ENCODE results near the gene UBE2B. TPM values are rescaled to one million over a fixed set of nuclear protein-coding genes. Genes with fewer than 3 reads are reported as not detected.

Gene UBE2B
- polyA plus RNA-seq, 1 donor from 2014 or later, result 128 TPM

DNA sequence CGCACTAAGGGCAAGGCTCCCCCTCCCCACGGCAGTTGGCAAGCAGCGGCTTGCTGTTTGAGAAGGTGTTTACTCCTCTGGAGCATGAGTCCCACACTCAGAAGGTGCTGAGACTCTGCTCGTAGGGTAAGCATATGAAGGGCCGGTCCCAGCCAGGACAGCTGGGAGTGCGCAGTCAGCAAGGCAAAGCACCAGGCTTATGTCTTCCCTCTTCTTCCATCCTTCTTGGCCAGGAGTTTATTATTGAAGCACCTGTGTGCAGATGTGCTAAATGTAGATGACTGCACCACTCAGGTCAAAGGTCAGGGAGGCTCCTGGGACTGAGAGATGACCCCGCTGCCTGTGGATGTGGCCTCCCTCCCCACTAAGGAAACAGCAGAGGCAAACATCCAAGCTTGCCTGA lies 67.4 kb downstream of the UBE2B start:
- Histone ChIP-seq H4K20me1 (ENCODE audit: insufficient read depth) (no peaks in the 10 kb centered on the region), H3K36me3 (ENCODE audit: insufficient read depth, low read length) (no peaks in the 10 kb centered on the region), H3K9me3 (ENCODE audit: low read length) (no peaks in the 10 kb centered on the region), H3K4me2 (ENCODE audit: low read length) (no peak overlapping the region), H2AFZ (ENCODE audit: low read depth, low read length) (no peak overlapping the region), H3K4me3 (ENCODE audit: low read length) (no peak overlapping the region), H3K79me2 (replicated peaks; ENCODE audit: insufficient read depth, low read length) (no peaks in the 10 kb centered on the region), H3F3A (ENCODE audit: insufficient read depth, low read length, poor library complexity, severe bottlenecking) (no peaks in the 10 kb centered on the region), H3K27ac (ENCODE audit: low read length) (no peak overlapping the region), H3K9me2 (ENCODE audit: insufficient read depth, low read length) (no peaks in the 10 kb centered on the region), H3K27me3 (ENCODE audit: insufficient read depth, low read depth, low read length) (no peaks in the 10 kb centered on the region), H3K9ac (ENCODE audit: low read length) (no peak overlapping the region)
- no peak for TF ChIP-seq EZH2 (IDR thresholded peaks at IDR 0.05; ENCODE audit: borderline replicate concordance, insufficient read depth, low read length, poor library complexity, severe bottlenecking)
- no peak for TF ChIP-seq POLR2AphosphoS5 (IDR thresholded peaks at IDR 0.05)
- TF ChIP-seq MXI1 (conservative IDR thresholded peaks at IDR 0.05; ENCODE audit: poor library complexity, severe bottlenecking), result no peak
- TF ChIP-seq RAD21 (conservative IDR thresholded peaks at IDR 0.05), result no peak
- TF ChIP-seq TAF1 (IDR thresholded peaks at IDR 0.05; ENCODE audit: low read depth), result no peak
- TF ChIP-seq, protein P1, sequence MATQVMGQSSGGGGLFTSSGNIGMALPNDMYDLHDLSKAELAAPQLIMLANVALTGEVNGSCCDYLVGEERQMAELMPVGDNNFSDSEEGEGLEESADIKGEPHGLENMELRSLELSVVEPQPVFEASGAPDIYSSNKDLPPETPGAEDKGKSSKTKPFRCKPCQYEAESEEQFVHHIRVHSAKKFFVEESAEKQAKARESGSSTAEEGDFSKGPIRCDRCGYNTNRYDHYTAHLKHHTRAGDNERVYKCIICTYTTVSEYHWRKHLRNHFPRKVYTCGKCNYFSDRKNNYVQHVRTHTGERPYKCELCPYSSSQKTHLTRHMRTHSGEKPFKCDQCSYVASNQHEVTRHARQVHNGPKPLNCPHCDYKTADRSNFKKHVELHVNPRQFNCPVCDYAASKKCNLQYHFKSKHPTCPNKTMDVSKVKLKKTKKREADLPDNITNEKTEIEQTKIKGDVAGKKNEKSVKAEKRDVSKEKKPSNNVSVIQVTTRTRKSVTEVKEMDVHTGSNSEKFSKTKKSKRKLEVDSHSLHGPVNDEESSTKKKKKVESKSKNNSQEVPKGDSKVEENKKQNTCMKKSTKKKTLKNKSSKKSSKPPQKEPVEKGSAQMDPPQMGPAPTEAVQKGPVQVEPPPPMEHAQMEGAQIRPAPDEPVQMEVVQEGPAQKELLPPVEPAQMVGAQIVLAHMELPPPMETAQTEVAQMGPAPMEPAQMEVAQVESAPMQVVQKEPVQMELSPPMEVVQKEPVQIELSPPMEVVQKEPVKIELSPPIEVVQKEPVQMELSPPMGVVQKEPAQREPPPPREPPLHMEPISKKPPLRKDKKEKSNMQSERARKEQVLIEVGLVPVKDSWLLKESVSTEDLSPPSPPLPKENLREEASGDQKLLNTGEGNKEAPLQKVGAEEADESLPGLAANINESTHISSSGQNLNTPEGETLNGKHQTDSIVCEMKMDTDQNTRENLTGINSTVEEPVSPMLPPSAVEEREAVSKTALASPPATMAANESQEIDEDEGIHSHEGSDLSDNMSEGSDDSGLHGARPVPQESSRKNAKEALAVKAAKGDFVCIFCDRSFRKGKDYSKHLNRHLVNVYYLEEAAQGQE (IDR thresholded peaks at IDR 0.05; ENCODE audit: borderline replicate concordance), result no peak
- no peak for TF ChIP-seq SMC3 (conservative IDR thresholded peaks at IDR 0.05; ENCODE audit: poor library complexity)

DNA sequence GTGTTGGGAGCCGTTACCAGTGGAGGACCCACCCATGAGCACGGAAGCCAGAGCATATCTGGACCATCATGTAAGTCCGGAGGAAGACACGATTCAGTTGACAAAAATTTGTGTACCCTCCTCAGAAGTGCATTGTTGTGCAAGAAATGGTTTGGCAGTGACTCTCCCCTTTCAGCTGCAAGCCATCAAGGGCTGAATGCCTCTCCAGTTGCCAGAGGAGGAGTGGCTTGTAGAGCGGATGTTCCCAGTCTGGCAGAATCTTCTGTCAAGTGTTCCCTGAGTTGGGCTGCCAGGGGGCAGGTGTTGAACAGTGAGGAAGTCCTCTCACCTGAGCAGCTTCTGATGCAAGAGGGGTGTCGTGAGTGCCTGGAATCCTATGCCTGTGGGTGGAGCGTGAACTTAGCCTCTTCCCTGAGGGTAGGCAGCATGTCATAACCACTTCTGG lies 67.9 kb downstream of the UBE2B start:
- H4K20me1 ChIP-seq (ENCODE audit: insufficient read depth), result no peaks in the 10 kb centered on the region
- no peak overlapping the region for H2AFZ ChIP-seq (ENCODE audit: low read depth, low read length)
- no peaks in the 10 kb centered on the region for H3K79me2 ChIP-seq (replicated peaks; ENCODE audit: insufficient read depth, low read length)
- no peak overlapping the region for H3K9ac ChIP-seq (ENCODE audit: low read length)
- TF ChIP-seq EZH2 (IDR thresholded peaks at IDR 0.05; ENCODE audit: borderline replicate concordance, insufficient read depth, low read length, poor library complexity, severe bottlenecking) (no peak), TAF1 (IDR thresholded peaks at IDR 0.05; ENCODE audit: low read depth) (no peak), POLR2AphosphoS5 (IDR thresholded peaks at IDR 0.05) (no peak)
- TF ChIP-seq, protein P1 (IDR thresholded peaks at IDR 0.05; ENCODE audit: borderline replicate concordance), result no peak
- TF ChIP-seq, protein P2, sequence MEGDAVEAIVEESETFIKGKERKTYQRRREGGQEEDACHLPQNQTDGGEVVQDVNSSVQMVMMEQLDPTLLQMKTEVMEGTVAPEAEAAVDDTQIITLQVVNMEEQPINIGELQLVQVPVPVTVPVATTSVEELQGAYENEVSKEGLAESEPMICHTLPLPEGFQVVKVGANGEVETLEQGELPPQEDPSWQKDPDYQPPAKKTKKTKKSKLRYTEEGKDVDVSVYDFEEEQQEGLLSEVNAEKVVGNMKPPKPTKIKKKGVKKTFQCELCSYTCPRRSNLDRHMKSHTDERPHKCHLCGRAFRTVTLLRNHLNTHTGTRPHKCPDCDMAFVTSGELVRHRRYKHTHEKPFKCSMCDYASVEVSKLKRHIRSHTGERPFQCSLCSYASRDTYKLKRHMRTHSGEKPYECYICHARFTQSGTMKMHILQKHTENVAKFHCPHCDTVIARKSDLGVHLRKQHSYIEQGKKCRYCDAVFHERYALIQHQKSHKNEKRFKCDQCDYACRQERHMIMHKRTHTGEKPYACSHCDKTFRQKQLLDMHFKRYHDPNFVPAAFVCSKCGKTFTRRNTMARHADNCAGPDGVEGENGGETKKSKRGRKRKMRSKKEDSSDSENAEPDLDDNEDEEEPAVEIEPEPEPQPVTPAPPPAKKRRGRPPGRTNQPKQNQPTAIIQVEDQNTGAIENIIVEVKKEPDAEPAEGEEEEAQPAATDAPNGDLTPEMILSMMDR (IDR thresholded peaks at IDR 0.05; ENCODE audit: poor library complexity, severe bottlenecking), result no peak
- no peaks in the 10 kb centered on the region for H3K36me3 ChIP-seq (ENCODE audit: insufficient read depth, low read length)
- no peaks in the 10 kb centered on the region for H3K27me3 ChIP-seq (ENCODE audit: insufficient read depth, low read depth, low read length)
- no peak overlapping the region for H3K27ac ChIP-seq (ENCODE audit: low read length)
- no peaks in the 10 kb centered on the region for H3K9me3 ChIP-seq (ENCODE audit: low read length)
- H3F3A ChIP-seq (ENCODE audit: insufficient read depth, low read length, poor library complexity, severe bottlenecking), result no peaks in the 10 kb centered on the region
- no peak overlapping the region for H3K4me2 ChIP-seq (ENCODE audit: low read length)
- no peak overlapping the region for H3K4me3 ChIP-seq (ENCODE audit: low read length)
- H3K9me2 ChIP-seq (ENCODE audit: insufficient read depth, low read length), result no peaks in the 10 kb centered on the region
